ENCODE measurements around the gene FAM131B.

Gene FAM131B

DNA sequence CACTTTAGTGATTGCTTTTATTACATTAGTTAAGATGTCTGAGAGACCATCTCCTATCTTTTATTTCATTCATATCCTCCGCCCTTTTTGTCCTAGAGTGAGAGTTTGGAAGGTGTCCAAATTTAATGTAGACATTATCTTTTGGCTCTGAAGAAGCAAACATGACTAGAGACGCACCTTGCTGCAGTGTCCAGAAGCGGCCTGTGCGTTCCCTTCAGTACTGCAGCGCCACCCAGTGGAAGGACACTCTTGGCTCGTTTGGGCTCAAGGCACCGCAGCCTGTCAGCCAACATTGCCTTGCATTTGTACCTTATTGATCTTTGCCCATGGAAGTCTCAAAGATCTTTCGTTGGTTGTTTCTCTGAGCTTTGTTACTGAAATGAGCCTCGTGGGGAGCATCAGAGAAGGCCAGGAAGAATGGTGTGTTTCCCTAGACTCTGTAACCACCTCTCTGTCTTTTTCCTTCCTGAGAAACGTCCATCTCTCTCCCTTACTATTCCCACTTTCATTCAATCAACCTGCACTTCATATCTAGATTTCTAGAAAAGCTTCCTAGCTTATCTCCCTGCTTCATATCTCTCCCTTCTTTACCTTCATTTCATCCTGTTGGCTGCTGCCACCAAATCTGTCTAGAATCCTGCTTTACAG is 57.0 kb downstream of the FAM131B start:
- TF ChIP-seq EZH2phosphoT487 (IDR thresholded peaks at IDR 0.05; ENCODE audit: borderline replicate concordance, low read length): no peak
- TF ChIP-seq, protein P1, sequence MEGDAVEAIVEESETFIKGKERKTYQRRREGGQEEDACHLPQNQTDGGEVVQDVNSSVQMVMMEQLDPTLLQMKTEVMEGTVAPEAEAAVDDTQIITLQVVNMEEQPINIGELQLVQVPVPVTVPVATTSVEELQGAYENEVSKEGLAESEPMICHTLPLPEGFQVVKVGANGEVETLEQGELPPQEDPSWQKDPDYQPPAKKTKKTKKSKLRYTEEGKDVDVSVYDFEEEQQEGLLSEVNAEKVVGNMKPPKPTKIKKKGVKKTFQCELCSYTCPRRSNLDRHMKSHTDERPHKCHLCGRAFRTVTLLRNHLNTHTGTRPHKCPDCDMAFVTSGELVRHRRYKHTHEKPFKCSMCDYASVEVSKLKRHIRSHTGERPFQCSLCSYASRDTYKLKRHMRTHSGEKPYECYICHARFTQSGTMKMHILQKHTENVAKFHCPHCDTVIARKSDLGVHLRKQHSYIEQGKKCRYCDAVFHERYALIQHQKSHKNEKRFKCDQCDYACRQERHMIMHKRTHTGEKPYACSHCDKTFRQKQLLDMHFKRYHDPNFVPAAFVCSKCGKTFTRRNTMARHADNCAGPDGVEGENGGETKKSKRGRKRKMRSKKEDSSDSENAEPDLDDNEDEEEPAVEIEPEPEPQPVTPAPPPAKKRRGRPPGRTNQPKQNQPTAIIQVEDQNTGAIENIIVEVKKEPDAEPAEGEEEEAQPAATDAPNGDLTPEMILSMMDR (IDR thresholded peaks at IDR 0.05; ENCODE audit: low read depth, low read length, poor library complexity, severe bottlenecking): peak; percentile 99
- Histone ChIP-seq H3K9me3 (ENCODE audit: control insufficient read depth, insufficient read depth, low read length) (no peaks in the 10 kb centered on the region), H3K4me1 (ENCODE audit: control insufficient read depth, low read length) (peaks cover 11% of the 10 kb centered on the region), H3K79me2 (ENCODE audit: control insufficient read depth, low read length) (peaks cover 10% of the 10 kb centered on the region; the same call in 1 of the 2 replicates), H3F3A (ENCODE audit: control insufficient read depth, insufficient read depth) (peaks cover 5% of the 10 kb centered on the region; the same call in 1 of the 2 replicates), H3K36me3 (ENCODE audit: control insufficient read depth, low read length) (peaks cover 88% of the 10 kb centered on the region), H4K20me1 (ENCODE audit: control insufficient read depth, insufficient read depth, low read depth, low read length) (peaks cover 7% of the 10 kb centered on the region; the same call in 1 of the 2 replicates), H3K9me2 (replicated peaks; ENCODE audit: control insufficient read depth, low read length) (no peaks in the 10 kb centered on the region), H3K4me3 (ENCODE audit: low read length) (no peak overlapping the region), H3K4me2 (ENCODE audit: low read length) (no peak overlapping the region), H3K27ac (ENCODE audit: low read depth, low read length) (no peak overlapping the region), H3K27me3 (ENCODE audit: control insufficient read depth, low read length) (no peaks in the 10 kb centered on the region)

DNA sequence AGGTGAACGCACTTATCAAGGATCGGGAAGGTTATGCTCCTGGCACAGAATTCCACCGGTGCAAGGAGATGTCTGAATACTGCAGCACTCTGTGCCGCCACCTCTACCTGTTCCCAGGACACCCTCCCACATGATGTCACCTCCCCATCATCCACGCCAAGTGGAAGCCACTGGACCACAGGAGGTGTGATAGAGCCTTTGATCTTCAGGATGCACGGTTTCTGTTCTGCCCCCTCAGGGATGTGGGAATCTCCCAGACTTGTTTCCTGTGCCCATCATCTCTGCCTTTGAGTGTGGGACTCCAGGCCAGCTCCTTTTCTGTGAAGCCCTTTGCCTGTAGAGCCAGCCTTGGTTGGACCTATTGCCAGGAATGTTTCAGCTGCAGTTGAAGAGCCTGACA is 57.6 kb downstream of the FAM131B start:
- Histone ChIP-seq H3K9me2 (replicated peaks; ENCODE audit: control insufficient read depth, low read length) (no peaks in the 10 kb centered on the region), H3K4me2 (ENCODE audit: low read length) (no peak overlapping the region), H3K79me2 (ENCODE audit: control insufficient read depth, low read length) (peaks cover 13% of the 10 kb centered on the region; the same call in 1 of the 2 replicates), H3K36me3 (ENCODE audit: control insufficient read depth, low read length) (peaks cover 93% of the 10 kb centered on the region), H3K4me3 (ENCODE audit: low read length) (no peak overlapping the region), H3K9me3 (ENCODE audit: control insufficient read depth, insufficient read depth, low read length) (no peaks in the 10 kb centered on the region), H3F3A (ENCODE audit: control insufficient read depth, insufficient read depth) (peaks cover 4% of the 10 kb centered on the region), H3K27ac (ENCODE audit: low read depth, low read length) (no peak overlapping the region), H3K27me3 (ENCODE audit: control insufficient read depth, low read length) (no peaks in the 10 kb centered on the region), H3K4me1 (ENCODE audit: control insufficient read depth, low read length) (peaks cover 4% of the 10 kb centered on the region), H4K20me1 (ENCODE audit: control insufficient read depth, insufficient read depth, low read depth, low read length) (peaks cover 11% of the 10 kb centered on the region)
- TF ChIP-seq, protein P1 (IDR thresholded peaks at IDR 0.05; ENCODE audit: low read depth, low read length, poor library complexity, severe bottlenecking): no peak
- no peak for TF ChIP-seq EZH2phosphoT487 (IDR thresholded peaks at IDR 0.05; ENCODE audit: borderline replicate concordance, low read length)

DNA sequence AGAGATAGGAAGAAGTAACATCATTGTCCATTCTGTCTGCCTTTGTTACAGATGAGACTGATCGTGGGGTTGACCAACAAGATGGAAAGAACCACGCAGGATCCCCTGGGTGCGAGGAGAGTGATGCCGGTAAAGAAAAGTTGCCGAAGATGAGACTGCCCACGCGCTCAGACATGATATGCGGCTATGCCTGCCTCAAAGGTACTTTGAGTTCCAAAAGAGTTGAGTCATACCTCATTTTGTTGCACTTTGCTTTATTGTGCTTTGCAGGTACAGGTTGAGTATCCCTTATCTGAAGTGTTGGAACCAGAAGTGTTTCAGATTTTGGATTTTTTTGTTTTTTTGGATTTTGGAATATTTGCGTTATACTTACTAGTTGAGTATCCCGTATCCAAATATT is 58.8 kb downstream of the FAM131B start:
- Histone ChIP-seq H3K4me1 (ENCODE audit: control insufficient read depth, low read length) (no peaks in the 10 kb centered on the region), H4K20me1 (ENCODE audit: control insufficient read depth, insufficient read depth, low read depth, low read length) (peaks cover 12% of the 10 kb centered on the region), H3K79me2 (ENCODE audit: control insufficient read depth, low read length) (peaks cover 20% of the 10 kb centered on the region; the same call in 1 of the 2 replicates), H3K9me3 (ENCODE audit: control insufficient read depth, insufficient read depth, low read length) (no peaks in the 10 kb centered on the region), H3K4me2 (ENCODE audit: low read length) (no peak overlapping the region), H3K9me2 (replicated peaks; ENCODE audit: control insufficient read depth, low read length) (no peaks in the 10 kb centered on the region), H3F3A (ENCODE audit: control insufficient read depth, insufficient read depth) (peaks cover 2% of the 10 kb centered on the region; the same call in 1 of the 2 replicates), H3K36me3 (ENCODE audit: control insufficient read depth, low read length) (peaks cover 96% of the 10 kb centered on the region), H3K4me3 (ENCODE audit: low read length) (no peak overlapping the region), H3K27ac (ENCODE audit: low read depth, low read length) (no peak overlapping the region), H3K27me3 (ENCODE audit: control insufficient read depth, low read length) (no peaks in the 10 kb centered on the region)
- TF ChIP-seq, protein P1 (IDR thresholded peaks at IDR 0.05; ENCODE audit: low read depth, low read length, poor library complexity, severe bottlenecking): no peak
- no peak for TF ChIP-seq EZH2phosphoT487 (IDR thresholded peaks at IDR 0.05; ENCODE audit: borderline replicate concordance, low read length)

All from DOHH2 (cell line).